HG03175 (cell line): ENCODE data around the gene MITF.

Experiments used
- ATAC-seq: cut with Tn5 transposase; IDR thresholded peaks from one replicate; pipeline ENCODE4 v1.9.1; 2021; ENCODE audit warnings: mild to moderate bottlenecking, moderate library complexity; ENCODE audit not compliant: unreplicated experiment

The MITF gene

GRCh38 chr3:69752241-69752640, 13.0 kb downstream of the MITF start:
- no peak for ATAC-seq

GRCh38 chr3:69753179-69753775, 14.0 kb downstream of the MITF start:
- no peak for ATAC-seq

GRCh38 chr3:69755795-69756194, 16.5 kb downstream of the MITF start:
- no peak for ATAC-seq

- peak; percentile 63 for ATAC-seq
These were observed 22.9 kb downstream of the MITF start for GRCh38 chr3:69761896-69762767.

- ATAC-seq: peak; percentile 21
These were observed 23.5 kb downstream of the MITF start for GRCh38 chr3:69762768-69763229.

GRCh38 chr3:69763458-69763857, 24.2 kb downstream of the MITF start:
- ATAC-seq: no peak

GRCh38 chr3:69764121-69764741, 25.0 kb downstream of the MITF start:
- no peak for ATAC-seq

GRCh38 chr3:69764861-69765260, 25.6 kb downstream of the MITF start:
- ATAC-seq: no peak

- ATAC-seq: no peak
These were observed 27.4 kb downstream of the MITF start for GRCh38 chr3:69766638-69767037.

GRCh38 chr3:69767571-69767970, 28.3 kb downstream of the MITF start:
- no peak for ATAC-seq

GRCh38 chr3:69768438-69768837, 29.2 kb downstream of the MITF start:
- no peak for ATAC-seq

- ATAC-seq: no peak
These were observed 31.0 kb downstream of the MITF start for GRCh38 chr3:69770219-69770618.

GRCh38 chr3:69770976-69771634, 31.8 kb downstream of the MITF start:
- no peak for ATAC-seq

- no peak for ATAC-seq
These were observed 33.0 kb downstream of the MITF start for GRCh38 chr3:69772152-69772867.

GRCh38 chr3:69774029-69774428, 34.8 kb downstream of the MITF start:
- no peak for ATAC-seq

GRCh38 chr3:69775751-69776150, 36.5 kb downstream of the MITF start:
- ATAC-seq: no peak

- no peak for ATAC-seq
These were observed 37.0 kb downstream of the MITF start for GRCh38 chr3:69776289-69776688.

GRCh38 chr3:69776920-69777581, 37.8 kb downstream of the MITF start:
- ATAC-seq: no peak

- no peak for ATAC-seq
These were observed 38.3 kb downstream of the MITF start for GRCh38 chr3:69777582-69777967.

GRCh38 chr3:69781593-69781992, 42.3 kb downstream of the MITF start:
- ATAC-seq: no peak
